ENCODE data around the gene HOXD3.

GRCh38 chr2:176174382-176174823 is 17.3 kb downstream of the HOXD3 start:
- no peak for TF ChIP-seq CEBPB (IDR thresholded peaks at IDR 0.05)
- TF ChIP-seq FOXM1 (IDR thresholded peaks at IDR 0.05; ENCODE audit: borderline replicate concordance, low read depth), result no peak
- TF ChIP-seq EP300 (IDR thresholded peaks at IDR 0.05; ENCODE audit: borderline replicate concordance), result no peak
- TF ChIP-seq REST (IDR thresholded peaks at IDR 0.05; ENCODE audit: low read depth), result no peak
- TF ChIP-seq TEAD4 (IDR thresholded peaks at IDR 0.05), result no peak
- no peak for TF ChIP-seq CREB1 (IDR thresholded peaks at IDR 0.05; ENCODE audit: low read depth)
- TF ChIP-seq TAF1 (IDR thresholded peaks at IDR 0.05; ENCODE audit: low read depth), result no peak
- TF ChIP-seq ZBTB7A (IDR thresholded peaks at IDR 0.05; ENCODE audit: low read depth), result no peak
- no peak for TF ChIP-seq YY1 (IDR thresholded peaks at IDR 0.05; ENCODE audit: low read depth)
